NK-92 treated with Interleukin-12 subunit alpha and Interleukin-12 subunit beta, amount 100 ng/mL, for 24 hours (cell line): Measurements from ENCODE around the gene FIS1.

Experiments used
- DNase-seq: peaks from one replicate; lab custom pipeline; 2025; lab: John Stamatoyannopoulos, UW

Gene FIS1

GRCh38 chr7:101233907-101234547 lies 10.9 kb downstream of the FIS1 start:
- DNase-seq = no peak

GRCh38 chr7:101232141-101232850 lies 12.6 kb downstream of the FIS1 start:
- no peak for DNase-seq

- DNase-seq = no peak
Measured at GRCh38 chr7:101231644-101232043, 13.2 kb downstream of the FIS1 start.

- DNase-seq = no peak
Measured at GRCh38 chr7:101226721-101227120, 18.2 kb downstream of the FIS1 start.

GRCh38 chr7:101225650-101226049 lies 19.2 kb downstream of the FIS1 start:
- DNase-seq = no peak

- no peak for DNase-seq
Measured at GRCh38 chr7:101223528-101223927, 21.4 kb downstream of the FIS1 start.

- no peak for DNase-seq
Measured at GRCh38 chr7:101222275-101222830, 22.5 kb downstream of the FIS1 start.

- no peak for DNase-seq
Measured at GRCh38 chr7:101220295-101220694, 24.6 kb downstream of the FIS1 start.

- no peak for DNase-seq
Measured at GRCh38 chr7:101218236-101219125, 26.4 kb downstream of the FIS1 start.

- DNase-seq = peak; percentile 96
Measured at GRCh38 chr7:101217388-101218235, 27.3 kb downstream of the FIS1 start, which contains the start of the genes PLOD3 and ZNHIT1. PLOD3 (minus strand) TSS chr7:101217581; CDS start chr7:101217274, 307 bp downstream. ZNHIT1 (plus strand) TSS chr7:101218165; CDS start chr7:101218196, 31 bp downstream.

GRCh38 chr7:101216860-101217387 lies 28.0 kb downstream of the FIS1 start:
- no peak for DNase-seq

GRCh38 chr7:101216001-101216859 lies 28.7 kb downstream of the FIS1 start:
- no peak for DNase-seq

- DNase-seq = no peak
Measured at GRCh38 chr7:101212014-101212413, 32.9 kb downstream of the FIS1 start.

- DNase-seq = no peak
Measured at GRCh38 chr7:101211501-101211900, 33.4 kb downstream of the FIS1 start.

GRCh38 chr7:101210143-101210542 lies 34.7 kb downstream of the FIS1 start:
- DNase-seq = no peak

- no peak for DNase-seq
Measured at GRCh38 chr7:101208794-101209193, 36.1 kb downstream of the FIS1 start.

GRCh38 chr7:101207459-101207858 lies 37.4 kb downstream of the FIS1 start:
- no peak for DNase-seq

- no peak for DNase-seq
Measured at GRCh38 chr7:101206665-101207042, 38.2 kb downstream of the FIS1 start.

GRCh38 chr7:101205901-101206664 lies 38.8 kb downstream of the FIS1 start:
- no peak for DNase-seq
